ENCODE results near the gene ZBTB21.

ZBTB21 gene

GRCh38 chr21:42043201-42043895, 33.2 kb upstream of the ZBTB21 start:
- H3K9me3 Mint-ChIP-seq, result no peaks in the 10 kb centered on the region
- H3K27ac Mint-ChIP-seq, result no peak overlapping the region
- ATAC-seq (no peak), DNase-seq (ENCODE audit: low spot score in 2 of 2) (no peak)
- no peak overlapping the region for H3K4me3 Mint-ChIP-seq
- no peaks in the 10 kb centered on the region for H3K36me3 Mint-ChIP-seq
- peaks cover 4% of the 10 kb centered on the region for H3K4me1 Mint-ChIP-seq

GRCh38 chr21:42042651-42043050, 32.5 kb upstream of the ZBTB21 start:
- DNase-seq (ENCODE audit: low spot score in 2 of 2) (no peak), ATAC-seq (no peak)
- H3K4me3 Mint-ChIP-seq, result no peak overlapping the region
- no peak overlapping the region for H3K27ac Mint-ChIP-seq
- peaks cover 4% of the 10 kb centered on the region for H3K4me1 Mint-ChIP-seq
- H3K9me3 Mint-ChIP-seq, result no peaks in the 10 kb centered on the region
- no peaks in the 10 kb centered on the region for H3K36me3 Mint-ChIP-seq

- no peak overlapping the region for H3K27ac Mint-ChIP-seq
- no peaks in the 10 kb centered on the region for H3K9me3 Mint-ChIP-seq
- H3K4me3 Mint-ChIP-seq, result no peak overlapping the region
- no peaks in the 10 kb centered on the region for H3K36me3 Mint-ChIP-seq
- ATAC-seq, result no peak
- peaks cover 4% of the 10 kb centered on the region for H3K4me1 Mint-ChIP-seq
- no peak for DNase-seq (ENCODE audit: low spot score in 2 of 2)
Observed at GRCh38 chr21:42041711-42042110, 31.6 kb upstream of the ZBTB21 start.

GRCh38 chr21:42041246-42041645, 31.1 kb upstream of the ZBTB21 start:
- Mint-ChIP-seq H3K36me3 (no peaks in the 10 kb centered on the region), H3K27ac (no peak overlapping the region), H3K4me3 (no peak overlapping the region), H3K9me3 (no peaks in the 10 kb centered on the region), H3K4me1 (peaks cover 4% of the 10 kb centered on the region)
- DNase-seq (ENCODE audit: low spot score in 2 of 2) (no peak), ATAC-seq (no peak)

GRCh38 chr21:42040411-42041180, 30.4 kb upstream of the ZBTB21 start:
- peaks cover 4% of the 10 kb centered on the region for H3K4me1 Mint-ChIP-seq
- no peaks in the 10 kb centered on the region for H3K9me3 Mint-ChIP-seq
- ATAC-seq, result no peak
- DNase-seq (ENCODE audit: low spot score in 2 of 2), result no peak
- H3K4me3 Mint-ChIP-seq, result no peak overlapping the region
- no peak overlapping the region for H3K27ac Mint-ChIP-seq
- no peaks in the 10 kb centered on the region for H3K36me3 Mint-ChIP-seq

- H3K9me3 Mint-ChIP-seq, result no peaks in the 10 kb centered on the region
- ATAC-seq (no peak), DNase-seq (ENCODE audit: low spot score in 2 of 2) (no peak)
- H3K27ac Mint-ChIP-seq, result no peak overlapping the region
- H3K36me3 Mint-ChIP-seq, result no peaks in the 10 kb centered on the region
- peaks cover 4% of the 10 kb centered on the region for H3K4me1 Mint-ChIP-seq
- H3K4me3 Mint-ChIP-seq, result no peak overlapping the region
Observed at GRCh38 chr21:42039911-42040351, 29.8 kb upstream of the ZBTB21 start.

GRCh38 chr21:42039470-42039901, 29.3 kb upstream of the ZBTB21 start:
- no peak for ATAC-seq
- no peak for DNase-seq (ENCODE audit: low spot score in 2 of 2)
- Mint-ChIP-seq H3K9me3 (no peaks in the 10 kb centered on the region), H3K4me3 (no peak overlapping the region), H3K27ac (no peak overlapping the region), H3K36me3 (no peaks in the 10 kb centered on the region), H3K4me1 (peaks cover 4% of the 10 kb centered on the region)

GRCh38 chr21:42038826-42039425, 28.8 kb upstream of the ZBTB21 start:
- no peak for DNase-seq (ENCODE audit: low spot score in 2 of 2)
- H3K4me3 Mint-ChIP-seq, result no peak overlapping the region
- no peaks in the 10 kb centered on the region for H3K36me3 Mint-ChIP-seq
- H3K4me1 Mint-ChIP-seq, result peaks cover 4% of the 10 kb centered on the region
- no peak for ATAC-seq
- no peaks in the 10 kb centered on the region for H3K9me3 Mint-ChIP-seq
- H3K27ac Mint-ChIP-seq, result no peak overlapping the region

- Mint-ChIP-seq H3K27ac (no peak overlapping the region), H3K36me3 (no peaks in the 10 kb centered on the region), H3K4me3 (no peak overlapping the region), H3K9me3 (no peaks in the 10 kb centered on the region), H3K4me1 (peaks cover 4% of the 10 kb centered on the region)
- ATAC-seq (no peak), DNase-seq (ENCODE audit: low spot score in 2 of 2) (no peak)
Observed at GRCh38 chr21:42038393-42038792, 28.2 kb upstream of the ZBTB21 start.

- Mint-ChIP-seq H3K36me3 (no peaks in the 10 kb centered on the region), H3K27ac (no peak overlapping the region), H3K9me3 (no peaks in the 10 kb centered on the region), H3K4me3 (no peak overlapping the region), H3K4me1 (peaks cover 4% of the 10 kb centered on the region)
- ATAC-seq (no peak), DNase-seq (ENCODE audit: low spot score in 2 of 2) (no peak)
Observed at GRCh38 chr21:42037943-42038342, 27.8 kb upstream of the ZBTB21 start.

GRCh38 chr21:42037516-42037915, 27.4 kb upstream of the ZBTB21 start:
- H3K4me3 Mint-ChIP-seq, result no peak overlapping the region
- H3K4me1 Mint-ChIP-seq, result peaks cover 4% of the 10 kb centered on the region
- H3K9me3 Mint-ChIP-seq, result no peaks in the 10 kb centered on the region
- no peak for ATAC-seq
- no peak for DNase-seq (ENCODE audit: low spot score in 2 of 2)
- no peaks in the 10 kb centered on the region for H3K36me3 Mint-ChIP-seq
- H3K27ac Mint-ChIP-seq, result no peak overlapping the region

- Mint-ChIP-seq H3K9me3 (no peaks in the 10 kb centered on the region), H3K27ac (no peak overlapping the region), H3K4me3 (no peak overlapping the region), H3K36me3 (no peaks in the 10 kb centered on the region), H3K4me1 (peaks cover 4% of the 10 kb centered on the region)
- DNase-seq (ENCODE audit: low spot score in 2 of 2) (no peak), ATAC-seq (no peak)
Observed at GRCh38 chr21:42036313-42036712, 26.2 kb upstream of the ZBTB21 start.

- DNase-seq (ENCODE audit: low spot score in 2 of 2) (no peak), ATAC-seq (no peak)
- H3K27ac Mint-ChIP-seq, result no peak overlapping the region
- H3K36me3 Mint-ChIP-seq, result no peaks in the 10 kb centered on the region
- H3K4me3 Mint-ChIP-seq, result no peak overlapping the region
- H3K4me1 Mint-ChIP-seq, result no peaks in the 10 kb centered on the region
- H3K9me3 Mint-ChIP-seq, result no peaks in the 10 kb centered on the region
Observed at GRCh38 chr21:42032968-42033367, 22.8 kb upstream of the ZBTB21 start.

- ATAC-seq, result no peak
- no peak for DNase-seq (ENCODE audit: low spot score in 2 of 2)
Observed at GRCh38 chr21:42032266-42032665, 22.1 kb upstream of the ZBTB21 start.

GRCh38 chr21:42031816-42032215, 21.7 kb upstream of the ZBTB21 start:
- H3K36me3 Mint-ChIP-seq, result no peaks in the 10 kb centered on the region
- H3K4me3 Mint-ChIP-seq, result no peak overlapping the region
- no peak overlapping the region for H3K27ac Mint-ChIP-seq
- H3K9me3 Mint-ChIP-seq, result no peaks in the 10 kb centered on the region
- peaks cover 3% of the 10 kb centered on the region for H3K4me1 Mint-ChIP-seq
- DNase-seq (ENCODE audit: low spot score in 2 of 2), result no peak
- ATAC-seq, result no peak

More at GRCh38 chr21:42032266-42032665, 22.1 kb upstream of the ZBTB21 start:
- Mint-ChIP-seq H3K4me3 (no peak overlapping the region), H3K27ac (no peak overlapping the region), H3K36me3 (no peaks in the 10 kb centered on the region), H3K4me1 (no peaks in the 10 kb centered on the region), H3K9me3 (no peaks in the 10 kb centered on the region)

GRCh38 chr21:42031241-42031640, 21.1 kb upstream of the ZBTB21 start:
- H3K36me3 Mint-ChIP-seq, result no peaks in the 10 kb centered on the region
- H3K4me3 Mint-ChIP-seq, result no peak overlapping the region

More at GRCh38 chr21:42031241-42031640, 21.1 kb upstream of the ZBTB21 start:
- DNase-seq (ENCODE audit: low spot score in 2 of 2) (no peak), ATAC-seq (no peak)
- Mint-ChIP-seq H3K4me1 (peaks cover 9% of the 10 kb centered on the region), H3K9me3 (no peaks in the 10 kb centered on the region), H3K27ac (no peak overlapping the region)

All from stimulated activated effector memory CD8-positive, alpha-beta T cell treated with anti-CD3 and anti-CD28 coated beads, Interleukin-12 subunit alpha, Interleukin-12 subunit beta, amount 100 ng/mL, for 72 hours (primary cell).